Loucy (cell line): ENCODE results near the gene ITPKA.

Experiments
- CTCF ChIP-seq: fragments of 200-600 bp; sonication (generic); conservative IDR thresholded peaks from 2 replicates; pipeline ENCODE4 v1.5.1; 2014; ENCODE audit warnings: mild to moderate bottlenecking, antibody characterized with exemption, low read length
- EZH2phosphoT487 ChIP-seq: fragments of 200-600 bp; IDR thresholded peaks from 2 replicates; pipeline ENCODE4 v1.6.1; 2018; ENCODE audit warnings: antibody characterized with exemption, mild to moderate bottlenecking, moderate library complexity, borderline replicate concordance

- TF ChIP-seq CTCF (no peak), EZH2phosphoT487 (no peak)
Measured at GRCh38 chr15:41489641-41490040, 4.0 kb upstream of the ITPKA start.
